NCI-H1092 treated with DMSO at 0.1 percent for 48 hours (cell line): ENCODE data around the gene PRAC1.
"Not testable (repeated sequence)": the region's sequence is repeated elsewhere in the genome, so short reads cannot be mapped to it uniquely, and the experiment has no call there.

Experiments used
- DNase-seq: peaks from one replicate; lab custom pipeline; 2025; lab: John Stamatoyannopoulos, UW

Gene PRAC1

GRCh38 chr17:48726916-48727286 lies 4.6 kb upstream of the PRAC1 start:
- DNase-seq: no peak

GRCh38 chr17:48726114-48726915 lies 4.0 kb upstream of the PRAC1 start:
- no peak for DNase-seq

GRCh38 chr17:48725288-48726064 lies 3.2 kb upstream of the PRAC1 start:
- DNase-seq: no peak

- DNase-seq: no peak
Observed at GRCh38 chr17:48725004-48725287, 2.6 kb upstream of the PRAC1 start.

GRCh38 chr17:48724251-48725003 lies 2.1 kb upstream of the PRAC1 start:
- DNase-seq: peak; percentile 59

GRCh38 chr17:48723423-48724250 lies 1.3 kb upstream of the PRAC1 start:
- no peak for DNase-seq

- DNase-seq: no peak
Observed at GRCh38 chr17:48722915-48723422, 651 bp upstream of the PRAC1 start, which contains the start of gene PRAC2. Gene PRAC2 (plus strand): TSS chr17:48723185. CDS start chr17:48724411, 1,226 bp downstream.

- DNase-seq: no peak
Observed at GRCh38 chr17:48721009-48721402, 1.3 kb downstream of the PRAC1 start.

GRCh38 chr17:48720266-48721008 lies 1.9 kb downstream of the PRAC1 start:
- DNase-seq: no peak

GRCh38 chr17:48719642-48720265 lies 2.6 kb downstream of the PRAC1 start:
- no peak for DNase-seq

GRCh38 chr17:48718761-48719641 lies 3.3 kb downstream of the PRAC1 start:
- no peak for DNase-seq

- no peak for DNase-seq
Observed at GRCh38 chr17:48718227-48718760, 4.0 kb downstream of the PRAC1 start.

GRCh38 chr17:48717367-48718226 lies 4.7 kb downstream of the PRAC1 start:
- no peak for DNase-seq

GRCh38 chr17:48716549-48716948 lies 5.8 kb downstream of the PRAC1 start:
- not testable (repeated sequence) for DNase-seq

GRCh38 chr17:48715496-48716399 lies 6.6 kb downstream of the PRAC1 start:
- DNase-seq: no peak

GRCh38 chr17:48711128-48711527 lies 11.2 kb downstream of the PRAC1 start:
- DNase-seq: no peak
